Measurements from ENCODE around the gene LVRN.

LVRN gene

GRCh38 chr5:115934388-115934974, 27.8 kb upstream of the LVRN start:
- no peak for TF ChIP-seq CTCF (IDR thresholded peaks at IDR 0.05; ENCODE audit: low read depth, low read length)
- no peak for DNase-seq (ENCODE audit: extremely low read depth, low read depth)

- no peak for TF ChIP-seq CTCF (IDR thresholded peaks at IDR 0.05; ENCODE audit: low read depth, low read length)
Measured at GRCh38 chr5:115936031-115936430, 26.2 kb upstream of the LVRN start.

GRCh38 chr5:115939059-115939458, 23.2 kb upstream of the LVRN start:
- no peak for DNase-seq (ENCODE audit: extremely low read depth, low read depth)

More at GRCh38 chr5:115936031-115936430, 26.2 kb upstream of the LVRN start:
- DNase-seq (ENCODE audit: extremely low read depth, low read depth): no peak

GRCh38 chr5:115940080-115940810, 22.0 kb upstream of the LVRN start:
- no peak for DNase-seq (ENCODE audit: extremely low read depth, low read depth)
- TF ChIP-seq CTCF (IDR thresholded peaks at IDR 0.05; ENCODE audit: low read depth, low read length): no peak

More at GRCh38 chr5:115939059-115939458, 23.2 kb upstream of the LVRN start:
- TF ChIP-seq CTCF (IDR thresholded peaks at IDR 0.05; ENCODE audit: low read depth, low read length): no peak

GRCh38 chr5:115941051-115941675, 21.1 kb upstream of the LVRN start:
- DNase-seq (ENCODE audit: extremely low read depth, low read depth): peak; percentile 92
- no peak for TF ChIP-seq CTCF (IDR thresholded peaks at IDR 0.05; ENCODE audit: low read depth, low read length)

- DNase-seq (ENCODE audit: extremely low read depth, low read depth): no peak
- TF ChIP-seq CTCF (IDR thresholded peaks at IDR 0.05; ENCODE audit: low read depth, low read length): no peak
Measured at GRCh38 chr5:115944501-115944900, 17.8 kb upstream of the LVRN start.

- DNase-seq (ENCODE audit: extremely low read depth, low read depth): no peak
- no peak for TF ChIP-seq CTCF (IDR thresholded peaks at IDR 0.05; ENCODE audit: low read depth, low read length)
Measured at GRCh38 chr5:115946655-115947054, 15.6 kb upstream of the LVRN start.
